PC-9 (cell line): ENCODE data around the gene PLXNC1. TPM values are rescaled to one million over a fixed set of nuclear protein-coding genes. Genes with fewer than 3 reads are reported as not detected.

ENCODE experiments used
- BruUV-seq: library from RNA; stranded (reverse); fragments of 400-500 nt; replicated peaks from 2 replicates; lab custom pipeline; 2021; lab: Mats Ljungman, UMichigan
- CTCF ChIA-PET: fragments of 300-600 bp; sonication (Branson Sonifier 250); formaldehyde crosslinking; loops from one replicate; lab custom pipeline; 2022; ENCODE audit warnings: antibody characterized with exemption; lab: Charles Lee
- POLR2A ChIA-PET: fragments of 300-600 bp; sonication (Branson Sonifier 250); formaldehyde crosslinking; loops from one replicate; lab custom pipeline; 2022; ENCODE audit warnings: antibody characterized with exemption; ENCODE audit not compliant: unreplicated experiment; lab: Charles Lee
- DNase-seq, 2 experiments: peaks; one replicate each; pipeline versions ENCODE4 v3.0.0 to v3.0.0-alpha.2; 2015 to 2022; ENCODE audit warnings: mixed read lengths in 1 of 2
- H2AFZ ChIP-seq: fragments of 200-600 bp; sonication (generic); 2 replicates; pipeline ENCODE4 v1.8.1; 2017; ENCODE audit warnings: antibody characterized with exemption
- H3F3A ChIP-seq: fragments of 200-600 bp; sonication (generic); 2 replicates; pipeline ENCODE4 v1.8.1; 2017; ENCODE audit warnings: antibody characterized with exemption, mild to moderate bottlenecking, low read depth; ENCODE audit not compliant: insufficient read depth
- H3K27ac ChIP-seq: fragments of 200-600 bp; sonication (generic); 2 replicates; pipeline ENCODE4 v1.6.1; 2016; ENCODE audit warnings: mixed run types
- H3K27me3 ChIP-seq: fragments of 200-600 bp; sonication (generic); 2 replicates; pipeline ENCODE4 v1.6.1; 2016; ENCODE audit warnings: low read depth, mixed run types; ENCODE audit not compliant: insufficient read depth
- H3K36me3 ChIP-seq: fragments of 200-600 bp; sonication (generic); 2 replicates; pipeline ENCODE4 v1.6.1; 2016; ENCODE audit warnings: low read depth, mixed run types
- H3K4me1 ChIP-seq: fragments of 200-600 bp; sonication (generic); replicated peaks from 2 replicates; pipeline ENCODE4 v1.6.1; 2016; ENCODE audit warnings: mixed run types; ENCODE audit not compliant: insufficient read depth
- H3K4me2 ChIP-seq: fragments of 200-600 bp; sonication (generic); 2 replicates; pipeline ENCODE4 v1.6.1; 2017; ENCODE audit warnings: mixed run types
- H3K4me3 ChIP-seq: fragments of 200-600 bp; sonication (generic); 2 replicates; pipeline ENCODE4 v1.6.1; 2016; ENCODE audit warnings: mixed run types
- H3K79me2 ChIP-seq: fragments of 200-600 bp; sonication (generic); 2 replicates; pipeline ENCODE4 v1.6.1; 2017; ENCODE audit warnings: low read depth, mixed run types
- H3K9me2 ChIP-seq: fragments of 200-600 bp; sonication (generic); 2 replicates; pipeline ENCODE4 v1.8.1; 2017; ENCODE audit warnings: mild to moderate bottlenecking; ENCODE audit not compliant: insufficient read depth
- H3K9me3 ChIP-seq: fragments of 200-600 bp; sonication (generic); 2 replicates; pipeline ENCODE4 v1.8.1; 2016; ENCODE audit warnings: low read depth; ENCODE audit not compliant: insufficient read depth
- H4K20me1 ChIP-seq: fragments of 200-600 bp; sonication (generic); 2 replicates; pipeline ENCODE4 v1.8.1; 2017; ENCODE audit not compliant: insufficient read depth
- CTCF ChIP-seq: fragments of 200-600 bp; sonication (generic); conservative IDR thresholded peaks from 2 replicates; pipeline ENCODE4 v1.6.1; 2017; ENCODE audit warnings: mixed run types, antibody characterized with exemption, mild to moderate bottlenecking, moderate library complexity
- EZH2 ChIP-seq: fragments of 200-600 bp; sonication (generic); IDR thresholded peaks from 2 replicates; pipeline ENCODE4 v1.8.0; 2017; ENCODE audit warnings: antibody characterized with exemption, low read depth
- intact Hi-C: fragments of 100-400 bp; cut with micrococcal nuclease; formaldehyde crosslinking; loops from one replicate; pipeline ENCODE4 v1.10.0; 2022; ENCODE audit not compliant: unreplicated experiment
- total RNA-seq: library from RNA; stranded (reverse); gene quantifications from 2 replicates; pipeline ENCODE4 v1.2.3, GENCODE V29; 2021

PLXNC1 gene
- total RNA-seq, 1 experiment from 2014 or later: 2.3 TPM

GRCh38 chr12:94195483-94195882, 47.1 kb downstream of the PLXNC1 start:
- Histone ChIP-seq H3K9me3 (no peaks in the 10 kb centered on the region), H3K4me2 (no peak overlapping the region), H3K27me3 (peaks cover 19% of the 10 kb centered on the region; the same call in 1 of the 2 replicates), H4K20me1 (no peaks in the 10 kb centered on the region), H3K4me1 (no peaks in the 10 kb centered on the region), H2AFZ (no peak overlapping the region), H3K79me2 (no peaks in the 10 kb centered on the region), H3K36me3 (no peaks in the 10 kb centered on the region), H3F3A (no peaks in the 10 kb centered on the region), H3K4me3 (no peak overlapping the region), H3K9me2 (no peaks in the 10 kb centered on the region), H3K27ac (no peak overlapping the region)
- no peak for DNase-seq
- intact Hi-C loops: no loop called here
- TF ChIP-seq EZH2: no peak
- 0 out of 2 replicates have a peak, but pooled peaks have one; percentile 18 for TF ChIP-seq CTCF
- CTCF ChIA-PET: no interaction called here
- BruUV-seq: no TSS peak
- POLR2A ChIA-PET: no interaction called here

GRCh38 chr12:94198469-94198868, 50.1 kb downstream of the PLXNC1 start:
- Histone ChIP-seq H3K79me2 (no peaks in the 10 kb centered on the region), H3F3A (no peaks in the 10 kb centered on the region), H3K9me3 (no peaks in the 10 kb centered on the region), H3K4me3 (no peak overlapping the region), H2AFZ (no peak overlapping the region), H3K4me2 (no peak overlapping the region), H3K4me1 (no peaks in the 10 kb centered on the region), H3K9me2 (no peaks in the 10 kb centered on the region), H4K20me1 (no peaks in the 10 kb centered on the region), H3K27ac (no peak overlapping the region), H3K36me3 (no peaks in the 10 kb centered on the region), H3K27me3 (peaks cover 19% of the 10 kb centered on the region; the same call in 1 of the 2 replicates)
- no peak for DNase-seq
- intact Hi-C loops: no loop called here
- ChIA-PET POLR2A (no interaction called here), CTCF (no interaction called here)
- no TSS peak for BruUV-seq
- TF ChIP-seq EZH2: no peak
- no peak for TF ChIP-seq CTCF

- DNase-seq: no peak
- intact Hi-C loops: no loop called here
- Histone ChIP-seq H3K4me3 (no peak overlapping the region), H3K27ac (no peak overlapping the region), H3K9me3 (no peaks in the 10 kb centered on the region), H3K9me2 (no peaks in the 10 kb centered on the region), H4K20me1 (no peaks in the 10 kb centered on the region), H3K79me2 (no peaks in the 10 kb centered on the region), H3F3A (no peaks in the 10 kb centered on the region), H3K4me2 (no peak overlapping the region), H3K27me3 (peaks cover 19% of the 10 kb centered on the region; the same call in 1 of the 2 replicates), H3K36me3 (no peaks in the 10 kb centered on the region), H2AFZ (no peak overlapping the region), H3K4me1 (no peaks in the 10 kb centered on the region)
- no TSS peak for BruUV-seq
- ChIA-PET POLR2A (no interaction called here), CTCF (no interaction called here)
- no peak for TF ChIP-seq CTCF
Measured at GRCh38 chr12:94198872-94199271, 50.5 kb downstream of the PLXNC1 start.
